ENCODE results near the gene OSCP1. TPM values are rescaled to one million over a fixed set of nuclear protein-coding genes. Genes with fewer than 3 reads are reported as not detected.

Gene OSCP1
- total RNA-seq, 1 experiment from 2014 or later = 5.5 TPM

- ATAC-seq (no peak), DNase-seq (ENCODE audit: low read depth, low spot score) (no peak)
- BruUV-seq (replicated peaks) = no TSS peak
- TF ChIP-seq POLR2AphosphoS5 (IDR thresholded peaks at IDR 0.05; ENCODE audit: low read depth, low read length) (no peak), SIN3A (IDR thresholded peaks at IDR 0.05; ENCODE audit: borderline replicate concordance, insufficient read depth, low read depth, low read length) (no peak), CTCF (IDR thresholded peaks at IDR 0.05) (no peak), TCF7L2 (IDR thresholded peaks at IDR 0.05; ENCODE audit: low read depth, low read length) (no peak)
- TF ChIP-seq, protein P1, sequence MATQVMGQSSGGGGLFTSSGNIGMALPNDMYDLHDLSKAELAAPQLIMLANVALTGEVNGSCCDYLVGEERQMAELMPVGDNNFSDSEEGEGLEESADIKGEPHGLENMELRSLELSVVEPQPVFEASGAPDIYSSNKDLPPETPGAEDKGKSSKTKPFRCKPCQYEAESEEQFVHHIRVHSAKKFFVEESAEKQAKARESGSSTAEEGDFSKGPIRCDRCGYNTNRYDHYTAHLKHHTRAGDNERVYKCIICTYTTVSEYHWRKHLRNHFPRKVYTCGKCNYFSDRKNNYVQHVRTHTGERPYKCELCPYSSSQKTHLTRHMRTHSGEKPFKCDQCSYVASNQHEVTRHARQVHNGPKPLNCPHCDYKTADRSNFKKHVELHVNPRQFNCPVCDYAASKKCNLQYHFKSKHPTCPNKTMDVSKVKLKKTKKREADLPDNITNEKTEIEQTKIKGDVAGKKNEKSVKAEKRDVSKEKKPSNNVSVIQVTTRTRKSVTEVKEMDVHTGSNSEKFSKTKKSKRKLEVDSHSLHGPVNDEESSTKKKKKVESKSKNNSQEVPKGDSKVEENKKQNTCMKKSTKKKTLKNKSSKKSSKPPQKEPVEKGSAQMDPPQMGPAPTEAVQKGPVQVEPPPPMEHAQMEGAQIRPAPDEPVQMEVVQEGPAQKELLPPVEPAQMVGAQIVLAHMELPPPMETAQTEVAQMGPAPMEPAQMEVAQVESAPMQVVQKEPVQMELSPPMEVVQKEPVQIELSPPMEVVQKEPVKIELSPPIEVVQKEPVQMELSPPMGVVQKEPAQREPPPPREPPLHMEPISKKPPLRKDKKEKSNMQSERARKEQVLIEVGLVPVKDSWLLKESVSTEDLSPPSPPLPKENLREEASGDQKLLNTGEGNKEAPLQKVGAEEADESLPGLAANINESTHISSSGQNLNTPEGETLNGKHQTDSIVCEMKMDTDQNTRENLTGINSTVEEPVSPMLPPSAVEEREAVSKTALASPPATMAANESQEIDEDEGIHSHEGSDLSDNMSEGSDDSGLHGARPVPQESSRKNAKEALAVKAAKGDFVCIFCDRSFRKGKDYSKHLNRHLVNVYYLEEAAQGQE (IDR thresholded peaks at IDR 0.05; ENCODE audit: insufficient read depth in 1 of 2, low read depth in 2 of 2, low read length in 1 of 2) = no peak
- CTCF ChIA-PET = no interaction called here
- H3K27ac ChIP-seq (ENCODE audit: low read length) = no peak overlapping the region
- H3K27me3 ChIP-seq (ENCODE audit: control insufficient read depth, insufficient read depth, low read length) = no peaks in the 10 kb centered on the region
- in situ Hi-C loops (cut with HindIII; ENCODE audit: low pct_unique_long_range_greater_than_20kb, low sequenced_read_pairs) = no loop called here
- H3K36me3 ChIP-seq (ENCODE audit: control insufficient read depth, insufficient read depth, low read length) = no peaks in the 10 kb centered on the region
- no peaks in the 10 kb centered on the region for H3K4me1 ChIP-seq (ENCODE audit: control insufficient read depth, insufficient read depth, low read length)
- H3K9me3 ChIP-seq (ENCODE audit: control insufficient read depth, insufficient read depth, low read depth, low read length) = no peaks in the 10 kb centered on the region
- intact Hi-C loops (cut with micrococcal nuclease; ENCODE audit: unreplicated experiment) = no loop called here
- POLR2A ChIA-PET = interaction anchor here (0.6 kb wide), 1 partner anchor 18 kb away, joined by 4 read pairs; no protein-coding TSS in a partner anchor
- no peak overlapping the region for H3K4me3 ChIP-seq (ENCODE audit: low read depth in 2 of 2, low read length in 2 of 2)
Observed at GRCh38 chr1:36406440-36406839, 43.8 kb downstream of the OSCP1 start.

GRCh38 chr1:36402504-36402890 is 47.8 kb downstream of the OSCP1 start:
- intact Hi-C loops (cut with micrococcal nuclease; ENCODE audit: unreplicated experiment) = no loop called here
- DNase-seq (ENCODE audit: low read depth, low spot score) (no peak), ATAC-seq (no peak)
- Histone ChIP-seq H3K4me3 (ENCODE audit: low read depth in 2 of 2, low read length in 2 of 2) (no peak overlapping the region), H3K4me1 (ENCODE audit: control insufficient read depth, insufficient read depth, low read length) (no peaks in the 10 kb centered on the region), H3K36me3 (ENCODE audit: control insufficient read depth, insufficient read depth, low read length) (no peaks in the 10 kb centered on the region), H3K9me3 (ENCODE audit: control insufficient read depth, insufficient read depth, low read depth, low read length) (no peaks in the 10 kb centered on the region), H3K27ac (ENCODE audit: low read length) (no peak overlapping the region), H3K27me3 (ENCODE audit: control insufficient read depth, insufficient read depth, low read length) (no peaks in the 10 kb centered on the region)
- CTCF ChIA-PET = interaction anchor here (0.6 kb wide), 1 partner anchor 16 kb away, joined by 3 read pairs; no protein-coding TSS in a partner anchor
- in situ Hi-C loops (cut with HindIII; ENCODE audit: low pct_unique_long_range_greater_than_20kb, low sequenced_read_pairs) = no loop called here
- TF ChIP-seq TCF7L2 (IDR thresholded peaks at IDR 0.05; ENCODE audit: low read depth, low read length) (no peak), CTCF (IDR thresholded peaks at IDR 0.05) (no peak), SIN3A (IDR thresholded peaks at IDR 0.05; ENCODE audit: borderline replicate concordance, insufficient read depth, low read depth, low read length) (no peak), POLR2AphosphoS5 (IDR thresholded peaks at IDR 0.05; ENCODE audit: low read depth, low read length) (no peak)
- TF ChIP-seq, protein P1 (IDR thresholded peaks at IDR 0.05; ENCODE audit: insufficient read depth in 1 of 2, low read depth in 2 of 2, low read length in 1 of 2) = no peak
- POLR2A ChIA-PET = no interaction called here
- BruUV-seq (replicated peaks) = no TSS peak
